Caco-2 (cell line): ENCODE measurements around the gene NOTCH1. TPM values are rescaled to one million over a fixed set of nuclear protein-coding genes. Genes with fewer than 3 reads are reported as not detected.

ENCODE experiments used
- BruUV-seq: library from RNA; stranded (reverse); fragments of 400-500 nt; replicated peaks from 2 replicates; lab custom pipeline; 2021; lab: Mats Ljungman, UMichigan
- CTCF ChIA-PET: fragments of 300-600 bp; sonication (Branson Sonifier 250); formaldehyde crosslinking; loops from one replicate; lab custom pipeline; 2022; ENCODE audit warnings: antibody characterized with exemption; lab: Charles Lee
- POLR2A ChIA-PET: fragments of 300-600 bp; sonication (Branson Sonifier 250); formaldehyde crosslinking; loops from one replicate; lab custom pipeline; 2022; ENCODE audit warnings: antibody characterized with exemption; lab: Charles Lee
- DNase-seq, 2 experiments: peaks; one replicate each; pipeline versions ENCODE4 v3.0.0 to v3.0.0-alpha.2; 2020 to 2022
- H3K27me3 ChIP-seq: replicated peaks from 2 replicates; pipeline ENCODE4 v1.6.0; 2011; ENCODE audit warnings: low read length; ENCODE audit not compliant: control insufficient read depth, insufficient read depth
- H3K36me3 ChIP-seq: 2 replicates; pipeline ENCODE4 v1.5.1; 2011; ENCODE audit warnings: low read length; ENCODE audit not compliant: control insufficient read depth, insufficient read depth
- H3K4me1 ChIP-seq: fragments of 250-450 bp; sonication (Bioruptor Pico); 2 replicates; pipeline ENCODE4 v1.5.1; 2020; ENCODE audit warnings: mild to moderate bottlenecking
- H3K4me3 ChIP-seq: 2 replicates; pipeline ENCODE4 v1.5.1; 2011; ENCODE audit warnings: low read depth, mild to moderate bottlenecking, control low read depth, low read length
- H3K9me3 ChIP-seq: fragments of 250-450 bp; sonication (Bioruptor Pico); 2 replicates; pipeline ENCODE4 v1.5.1; 2020; ENCODE audit warnings: mild to moderate bottlenecking, moderate library complexity
- H3K27ac Mint-ChIP-seq: one replicate; pipeline ENCODE4 v1.8.0; 2022; ENCODE audit warnings: mixed read lengths; ENCODE audit not compliant: unreplicated experiment
- H3K27me3 Mint-ChIP-seq: one replicate; pipeline ENCODE4 v1.8.0; 2022; ENCODE audit warnings: mixed read lengths; ENCODE audit not compliant: insufficient read depth, unreplicated experiment
- H3K36me3 Mint-ChIP-seq: one replicate; pipeline ENCODE4 v1.8.0; 2022; ENCODE audit warnings: mild to moderate bottlenecking, mixed read lengths; ENCODE audit not compliant: insufficient read depth, unreplicated experiment
- H3K4me1 Mint-ChIP-seq: one replicate; pipeline ENCODE4 v1.8.0; 2022; ENCODE audit warnings: low read depth, mixed read lengths; ENCODE audit not compliant: unreplicated experiment
- H3K4me3 Mint-ChIP-seq: one replicate; pipeline ENCODE4 v1.8.0; 2022; ENCODE audit warnings: mild to moderate bottlenecking, moderate library complexity, mixed read lengths; ENCODE audit not compliant: unreplicated experiment
- H3K9me3 Mint-ChIP-seq: one replicate; pipeline ENCODE4 v1.8.0; 2022; ENCODE audit warnings: mixed read lengths; ENCODE audit not compliant: unreplicated experiment
- CTCF ChIP-seq, 2 experiments: fragments of 200-600 bp in 1 of 2; IDR thresholded peaks; 1 replicate in 1 of 2; 2 replicates in 1 of 2; pipeline versions ENCODE4 v1.5.1 to v1.8.0; 2011 to 2022; ENCODE audit warnings: antibody characterized with exemption in 1 of 2, control low read depth in 1 of 2, inconsistent platforms in 1 of 2, low read depth in 1 of 2, low read length in 1 of 2, mild to moderate bottlenecking in 1 of 2, moderate library complexity in 1 of 2; ENCODE audit not compliant: insufficient read depth in 1 of 2, severe bottlenecking in 1 of 2, unreplicated experiment in 1 of 2
- intact Hi-C: fragments of 100-400 bp; cut with micrococcal nuclease; formaldehyde crosslinking; loops from one replicate; pipeline ENCODE4 v1.10.0; 2022; ENCODE audit not compliant: unreplicated experiment
- total RNA-seq: library from RNA; stranded (reverse); gene quantifications from 2 replicates; pipeline ENCODE4 v1.2.3, GENCODE V29; 2022

NOTCH1 gene
- total RNA-seq, 1 experiment from 2014 or later, result 6.3 TPM

GRCh38 chr9:136454026-136454796, 91.6 kb downstream of the NOTCH1 start:
- intact Hi-C loops, result no loop called here
- Mint-ChIP-seq H3K27me3 (no peaks in the 10 kb centered on the region), H3K27ac (peak overlapping the region; percentile 41), H3K4me1 (no peaks in the 10 kb centered on the region), H3K9me3 (no peaks in the 10 kb centered on the region), H3K36me3 (peaks cover 99% of the 10 kb centered on the region), H3K4me3 (no peak overlapping the region)
- Histone ChIP-seq H3K27me3 (no peaks in the 10 kb centered on the region), H3K4me3 (no peak overlapping the region), H3K4me1 (no peaks in the 10 kb centered on the region), H3K9me3 (no peaks in the 10 kb centered on the region), H3K36me3 (peaks cover 4% of the 10 kb centered on the region)
- TF ChIP-seq CTCF (IDR thresholded peaks at IDR 0.05; ENCODE audit: insufficient read depth in 1 of 2, low read depth in 1 of 2, low read length in 1 of 2, severe bottlenecking in 1 of 2, unreplicated experiment in 1 of 2), result no peak
- no TSS peak for BruUV-seq
- CTCF ChIA-PET, result no interaction called here
- DNase-seq, result no peak
- POLR2A ChIA-PET, result no interaction called here

GRCh38 chr9:136453326-136453725, 92.5 kb downstream of the NOTCH1 start:
- no TSS peak for BruUV-seq
- H3K4me3 Mint-ChIP-seq, result no peak overlapping the region
- no peak for TF ChIP-seq CTCF (IDR thresholded peaks at IDR 0.05; ENCODE audit: insufficient read depth in 1 of 2, low read depth in 1 of 2, low read length in 1 of 2, severe bottlenecking in 1 of 2, unreplicated experiment in 1 of 2)
- no peaks in the 10 kb centered on the region for H3K27me3 Mint-ChIP-seq
- H3K4me1 Mint-ChIP-seq, result no peaks in the 10 kb centered on the region
- no peak for DNase-seq
- no peaks in the 10 kb centered on the region for H3K9me3 ChIP-seq
- ChIA-PET CTCF (no interaction called here), POLR2A (no interaction called here)
- H3K4me3 ChIP-seq, result no peak overlapping the region
- no peaks in the 10 kb centered on the region for H3K27me3 ChIP-seq
- no peaks in the 10 kb centered on the region for H3K9me3 Mint-ChIP-seq
- H3K27ac Mint-ChIP-seq, result no peak overlapping the region
- no peaks in the 10 kb centered on the region for H3K4me1 ChIP-seq
- peaks cover 99% of the 10 kb centered on the region for H3K36me3 Mint-ChIP-seq
- intact Hi-C loops, result no loop called here
- H3K36me3 ChIP-seq, result peaks cover 3% of the 10 kb centered on the region; the same call in 1 of the 2 replicates

- H3K9me3 ChIP-seq, result no peaks in the 10 kb centered on the region
- ChIA-PET CTCF (interaction anchor here (0.6 kb wide), 1 partner anchor 27 kb away, joined by 4 read pairs; no protein-coding TSS in a partner anchor), POLR2A (no interaction called here)
- peaks cover 99% of the 10 kb centered on the region for H3K36me3 Mint-ChIP-seq
- H3K36me3 ChIP-seq, result peaks cover 3% of the 10 kb centered on the region; the same call in 1 of the 2 replicates
- no peaks in the 10 kb centered on the region for H3K9me3 Mint-ChIP-seq
- H3K27me3 ChIP-seq, result no peaks in the 10 kb centered on the region
- intact Hi-C loops, result no loop called here
- H3K4me3 Mint-ChIP-seq, result no peak overlapping the region
- no peaks in the 10 kb centered on the region for H3K27me3 Mint-ChIP-seq
- H3K27ac Mint-ChIP-seq, result no peak overlapping the region
- no peaks in the 10 kb centered on the region for H3K4me1 Mint-ChIP-seq
- DNase-seq, result no peak
- H3K4me1 ChIP-seq, result no peaks in the 10 kb centered on the region
- no TSS peak for BruUV-seq
- TF ChIP-seq CTCF (IDR thresholded peaks at IDR 0.05; ENCODE audit: insufficient read depth in 1 of 2, low read depth in 1 of 2, low read length in 1 of 2, severe bottlenecking in 1 of 2, unreplicated experiment in 1 of 2), result no peak
- H3K4me3 ChIP-seq, result no peak overlapping the region
These were observed 94.5 kb downstream of the NOTCH1 start for GRCh38 chr9:136451221-136451877.
